NK-92 (cell line): ENCODE results near the gene HCCS.
"Not testable (repeated sequence)": the region's sequence is repeated elsewhere in the genome, so short reads cannot be mapped to it uniquely, and the experiment has no call there.

ENCODE experiments used
- DNase-seq: peaks from one replicate; lab custom pipeline; 2025; ENCODE audit not compliant: unreplicated experiment; lab: John Stamatoyannopoulos, UW

HCCS gene

GRCh38 chrX:11119313-11119943, 8.3 kb downstream of the HCCS start:
- no peak for DNase-seq

GRCh38 chrX:11123087-11123486, 12.0 kb downstream of the HCCS start:
- DNase-seq: not testable (repeated sequence)

GRCh38 chrX:11124112-11124511, 13.0 kb downstream of the HCCS start:
- no peak for DNase-seq

GRCh38 chrX:11125060-11125459, 13.9 kb downstream of the HCCS start:
- DNase-seq: no peak

- DNase-seq: no peak
These were observed 18.5 kb downstream of the HCCS start for GRCh38 chrX:11129534-11130105.

GRCh38 chrX:11130136-11130535, 19.0 kb downstream of the HCCS start:
- no peak for DNase-seq

- DNase-seq: no peak
These were observed 20.0 kb downstream of the HCCS start for GRCh38 chrX:11131146-11131545.

- no peak for DNase-seq
These were observed 24.5 kb downstream of the HCCS start for GRCh38 chrX:11135564-11136185.

- no peak for DNase-seq
These were observed 26.5 kb downstream of the HCCS start for GRCh38 chrX:11137543-11138139.

GRCh38 chrX:11138498-11139390, 27.6 kb downstream of the HCCS start:
- DNase-seq: no peak

GRCh38 chrX:11143931-11144678, 33.0 kb downstream of the HCCS start:
- DNase-seq: no peak

GRCh38 chrX:11146411-11146810, 35.3 kb downstream of the HCCS start:
- DNase-seq: no peak

GRCh38 chrX:11148401-11148800, 37.3 kb downstream of the HCCS start:
- DNase-seq: no peak

- no peak for DNase-seq
These were observed 40.8 kb downstream of the HCCS start for GRCh38 chrX:11151799-11152559.

GRCh38 chrX:11159149-11159548, 48.0 kb downstream of the HCCS start:
- no peak for DNase-seq

GRCh38 chrX:11164433-11164832, 53.3 kb downstream of the HCCS start:
- DNase-seq: no peak

- DNase-seq: no peak
These were observed 60.8 kb downstream of the HCCS start for GRCh38 chrX:11171956-11172355.

GRCh38 chrX:11172415-11172814, 61.3 kb downstream of the HCCS start:
- DNase-seq: no peak
